Heart left ventricle (tissue), 13 donors: ENCODE results near the gene ERGIC1.

Experiments used
- POLR2A ChIP-seq, 2 donors: fragments of 450-650 bp; IDR thresholded peaks; one replicate each; pipeline ENCODE4 v1.6.1; 2017; ENCODE audit warnings: antibody characterized with exemption in 2 of 2, mild to moderate bottlenecking in 2 of 2, moderate library complexity in 2 of 2
- TF ChIP-seq, protein P1 (sequence below), 12 donors: fragments of 200-600 bp; sonication (generic) in 4 of 12; IDR thresholded peaks; one replicate each; pipeline versions ENCODE4 v1.5.0 to v1.8.0; 2018 to 2022; ENCODE audit warnings: antibody characterized with exemption in 12 of 12, mild to moderate bottlenecking in 5 of 12
- donor health status: ischemic (EF 13 %, LVEDD 7.1; RV severe dilation, severe dysfunction).
- donor health status: DM: no; HTN: yes; CAD: no.
- donor health status: DM: no; HTN: no; CAD: no.
- donor health status: ischemic (EF 25% LVEDD 6.9; RV normal size, moderate dysfunction).
- donor health status: ischemic (EF 25% LVEDD 5.7; RV mildly dilated, moderate dysfunction).
- donor health status: ischemic (EF 35%, LVEDD 5.7; RV mildly dilated, moderate dysfunction).
- donor health status: nonischemic (EF 11% LVEDD 7.7; RV severe dilation, severe dysfunction).
- donor health status: DM: yes; HTN: yes; CAD: no.
- donor health status: PGD.
- donor health status: ischemic (EF 29% LVEDD 5.4; RV normal size, mild dysfunction).
- donor health status: nonischemic (EF 23%, LVEDD 6.1; RV moderate dilation, normal function).

- TF ChIP-seq POLR2A (IDR thresholded peaks at IDR 0.05), result no peak
- TF ChIP-seq, protein P1, sequence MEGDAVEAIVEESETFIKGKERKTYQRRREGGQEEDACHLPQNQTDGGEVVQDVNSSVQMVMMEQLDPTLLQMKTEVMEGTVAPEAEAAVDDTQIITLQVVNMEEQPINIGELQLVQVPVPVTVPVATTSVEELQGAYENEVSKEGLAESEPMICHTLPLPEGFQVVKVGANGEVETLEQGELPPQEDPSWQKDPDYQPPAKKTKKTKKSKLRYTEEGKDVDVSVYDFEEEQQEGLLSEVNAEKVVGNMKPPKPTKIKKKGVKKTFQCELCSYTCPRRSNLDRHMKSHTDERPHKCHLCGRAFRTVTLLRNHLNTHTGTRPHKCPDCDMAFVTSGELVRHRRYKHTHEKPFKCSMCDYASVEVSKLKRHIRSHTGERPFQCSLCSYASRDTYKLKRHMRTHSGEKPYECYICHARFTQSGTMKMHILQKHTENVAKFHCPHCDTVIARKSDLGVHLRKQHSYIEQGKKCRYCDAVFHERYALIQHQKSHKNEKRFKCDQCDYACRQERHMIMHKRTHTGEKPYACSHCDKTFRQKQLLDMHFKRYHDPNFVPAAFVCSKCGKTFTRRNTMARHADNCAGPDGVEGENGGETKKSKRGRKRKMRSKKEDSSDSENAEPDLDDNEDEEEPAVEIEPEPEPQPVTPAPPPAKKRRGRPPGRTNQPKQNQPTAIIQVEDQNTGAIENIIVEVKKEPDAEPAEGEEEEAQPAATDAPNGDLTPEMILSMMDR (IDR thresholded peaks at IDR 0.05), result no peak
Observed at GRCh38 chr5:172921906-172922305, 87.9 kb downstream of the ERGIC1 start.
